DOHH2 (cell line): ENCODE data around the gene DNAL1.

Experiments
- EZH2phosphoT487 ChIP-seq: fragments of 200-600 bp; sonication (generic); IDR thresholded peaks from 2 replicates; pipeline ENCODE4 v1.6.1; 2017; ENCODE audit warnings: borderline replicate concordance, mild to moderate bottlenecking, antibody characterized with exemption, low read length, moderate library complexity, mixed read lengths
- TF ChIP-seq, protein P1 (sequence below): fragments of 200-600 bp; sonication (generic); IDR thresholded peaks from one replicate; pipeline ENCODE4 v1.5.1; 2014; ENCODE audit warnings: antibody characterized with exemption, mild to moderate bottlenecking, low read depth, low read length; ENCODE audit not compliant: poor library complexity, severe bottlenecking

- TF ChIP-seq, protein P1, sequence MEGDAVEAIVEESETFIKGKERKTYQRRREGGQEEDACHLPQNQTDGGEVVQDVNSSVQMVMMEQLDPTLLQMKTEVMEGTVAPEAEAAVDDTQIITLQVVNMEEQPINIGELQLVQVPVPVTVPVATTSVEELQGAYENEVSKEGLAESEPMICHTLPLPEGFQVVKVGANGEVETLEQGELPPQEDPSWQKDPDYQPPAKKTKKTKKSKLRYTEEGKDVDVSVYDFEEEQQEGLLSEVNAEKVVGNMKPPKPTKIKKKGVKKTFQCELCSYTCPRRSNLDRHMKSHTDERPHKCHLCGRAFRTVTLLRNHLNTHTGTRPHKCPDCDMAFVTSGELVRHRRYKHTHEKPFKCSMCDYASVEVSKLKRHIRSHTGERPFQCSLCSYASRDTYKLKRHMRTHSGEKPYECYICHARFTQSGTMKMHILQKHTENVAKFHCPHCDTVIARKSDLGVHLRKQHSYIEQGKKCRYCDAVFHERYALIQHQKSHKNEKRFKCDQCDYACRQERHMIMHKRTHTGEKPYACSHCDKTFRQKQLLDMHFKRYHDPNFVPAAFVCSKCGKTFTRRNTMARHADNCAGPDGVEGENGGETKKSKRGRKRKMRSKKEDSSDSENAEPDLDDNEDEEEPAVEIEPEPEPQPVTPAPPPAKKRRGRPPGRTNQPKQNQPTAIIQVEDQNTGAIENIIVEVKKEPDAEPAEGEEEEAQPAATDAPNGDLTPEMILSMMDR: no peak
- TF ChIP-seq EZH2phosphoT487: no peak
Observed at GRCh38 chr14:73674986-73675385, 30.2 kb downstream of the DNAL1 start.
